Spinal cord (tissue), 10 donors: Measurements from ENCODE around the gene DIPK1B. TPM values are rescaled to one million over a fixed set of nuclear protein-coding genes. Genes with fewer than 3 reads are reported as not detected.

ENCODE experiments used
- DNase-seq, 6 donors: peaks; one replicate each; pipeline versions ENCODE4 v3.0.0 to v3.0.0-alpha.2; 2013 to 2015; ENCODE audit warnings: low spot score in 6 of 6, low read depth in 4 of 6
- H3K27ac ChIP-seq: one replicate; pipeline ENCODE4 v1.5.1; 2013; ENCODE audit warnings: low read depth, low read length, control low read depth
- H3K27me3 ChIP-seq: one replicate; pipeline ENCODE4 v1.6.1; 2013; ENCODE audit warnings: low read length; ENCODE audit not compliant: control insufficient read depth, insufficient read depth
- H3K36me3 ChIP-seq: one replicate; pipeline ENCODE4 v1.6.1; 2013; ENCODE audit warnings: low read length; ENCODE audit not compliant: control insufficient read depth, insufficient read depth
- H3K4me1 ChIP-seq: one replicate; pipeline ENCODE4 v1.6.1; 2013; ENCODE audit warnings: low read length; ENCODE audit not compliant: control insufficient read depth, insufficient read depth
- H3K4me3 ChIP-seq: one replicate; pipeline ENCODE4 v1.5.1; 2013; ENCODE audit warnings: low read depth, low read length, control low read depth
- H3K9me3 ChIP-seq: one replicate; pipeline ENCODE4 v1.6.1; 2013; ENCODE audit warnings: low read length; ENCODE audit not compliant: control insufficient read depth, insufficient read depth
- WGBS: methylation state at CpG from one replicate; pipeline ENCODE4 v1.1.5; 2013; ENCODE audit warnings: missing lambda C conversion rate; ENCODE audit not compliant: insufficient coverage; 5-methylcytosine and 5-hydroxymethylcytosine counted together
- polyA plus RNA-seq, 2 donors: library from polyadenylated mRNA; unstranded; fragments of 120-200 nt; gene quantifications; one replicate each; pipeline ENCODE4 v1.2.1, GENCODE V29; 2013; ENCODE audit not compliant: insufficient read length in 2 of 2
- total RNA-seq, 2 donors: library from RNA; depleted of rRNA in 1 of 2; stranded (reverse); fragments of 120-200 nt in 1 of 2; fragments of >200 nt in 1 of 2; gene quantifications; one replicate each; pipeline versions ENCODE4 v1.2.3 to v1.2.4, GENCODE V29; 2013 to 2014
- donor health status: healthy.

DIPK1B gene
- total and polyA plus RNA-seq, 4 donors = 24.9 to 65.0 (median 55.6) TPM

DNA sequence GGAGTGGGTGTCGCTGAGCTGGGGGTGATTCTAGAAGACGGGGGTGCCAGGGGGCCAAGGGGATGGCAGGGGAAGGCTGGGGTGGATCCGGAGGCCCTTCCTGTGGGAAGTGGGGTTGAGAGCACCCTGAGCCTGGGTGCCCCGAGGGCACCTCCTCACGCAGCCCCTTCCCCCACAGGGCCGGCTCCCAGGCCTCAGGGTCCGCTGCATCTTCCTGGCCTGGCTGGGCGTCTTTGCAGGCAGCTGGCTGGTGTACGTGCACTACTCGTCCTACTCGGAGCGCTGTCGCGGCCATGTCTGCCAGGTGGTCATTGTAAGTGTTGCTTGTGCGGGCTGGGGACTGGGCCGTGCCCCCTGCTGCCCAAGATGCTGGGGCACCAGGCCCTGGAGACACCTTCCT is 5.0 kb downstream of the DIPK1B start:
- H3K9me3 ChIP-seq = no peaks in the 10 kb centered on the region
- WGBS = 81% methylated on average over 8 of the region's 16 CpGs
- H3K27me3 ChIP-seq = no peaks in the 10 kb centered on the region
- H3K4me1 ChIP-seq = peaks cover 60% of the 10 kb centered on the region
- H3K27ac ChIP-seq = no peak overlapping the region
- H3K4me3 ChIP-seq = no peak overlapping the region
- no peak for DNase-seq
- H3K36me3 ChIP-seq = peaks cover 88% of the 10 kb centered on the region

DNA sequence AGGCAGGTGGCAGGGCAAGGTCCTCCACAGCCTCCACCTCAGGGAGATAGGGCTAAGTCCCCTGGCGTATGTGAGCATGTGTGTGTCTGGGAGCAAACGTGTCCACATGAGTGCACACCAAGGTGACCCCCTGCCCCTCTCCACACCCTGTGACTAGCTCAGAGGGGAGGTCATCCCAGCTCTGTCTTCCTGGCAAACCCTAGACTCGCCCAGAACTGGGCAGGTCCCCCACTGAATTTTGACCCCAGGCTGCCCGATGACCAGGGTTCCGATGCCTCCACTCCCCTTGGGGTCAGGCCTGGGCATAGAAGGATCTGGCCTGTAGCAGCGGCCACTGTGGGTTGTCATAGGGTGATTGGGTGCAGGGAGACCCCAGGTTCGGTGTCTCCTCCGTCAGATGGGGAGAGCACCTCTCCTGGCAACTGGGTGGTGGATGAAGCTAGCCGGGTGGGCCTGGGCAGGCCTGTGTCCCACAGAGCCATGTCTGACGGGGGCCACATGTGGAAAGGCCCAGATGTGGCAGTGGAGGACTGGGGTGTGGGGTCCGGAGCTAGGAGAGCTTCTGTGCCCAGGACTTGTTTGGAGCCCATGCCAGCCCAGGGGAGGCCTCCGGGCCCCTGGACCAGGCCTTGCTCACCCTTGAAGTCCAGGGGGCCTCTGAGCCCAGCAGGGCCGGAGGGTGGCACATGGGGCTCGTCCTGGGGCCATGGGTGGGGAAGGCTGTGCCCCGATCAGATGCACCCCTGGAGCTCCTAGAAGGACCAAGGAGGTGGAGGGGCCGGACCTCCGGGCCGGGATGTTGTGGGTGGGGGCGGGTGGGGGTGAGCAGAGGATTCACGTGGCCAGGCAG is 6.2 kb downstream of the DIPK1B start:
- H3K4me1 ChIP-seq = peaks cover 55% of the 10 kb centered on the region
- 83% methylated on average over 18 of the region's 20 CpGs for WGBS

DNA sequence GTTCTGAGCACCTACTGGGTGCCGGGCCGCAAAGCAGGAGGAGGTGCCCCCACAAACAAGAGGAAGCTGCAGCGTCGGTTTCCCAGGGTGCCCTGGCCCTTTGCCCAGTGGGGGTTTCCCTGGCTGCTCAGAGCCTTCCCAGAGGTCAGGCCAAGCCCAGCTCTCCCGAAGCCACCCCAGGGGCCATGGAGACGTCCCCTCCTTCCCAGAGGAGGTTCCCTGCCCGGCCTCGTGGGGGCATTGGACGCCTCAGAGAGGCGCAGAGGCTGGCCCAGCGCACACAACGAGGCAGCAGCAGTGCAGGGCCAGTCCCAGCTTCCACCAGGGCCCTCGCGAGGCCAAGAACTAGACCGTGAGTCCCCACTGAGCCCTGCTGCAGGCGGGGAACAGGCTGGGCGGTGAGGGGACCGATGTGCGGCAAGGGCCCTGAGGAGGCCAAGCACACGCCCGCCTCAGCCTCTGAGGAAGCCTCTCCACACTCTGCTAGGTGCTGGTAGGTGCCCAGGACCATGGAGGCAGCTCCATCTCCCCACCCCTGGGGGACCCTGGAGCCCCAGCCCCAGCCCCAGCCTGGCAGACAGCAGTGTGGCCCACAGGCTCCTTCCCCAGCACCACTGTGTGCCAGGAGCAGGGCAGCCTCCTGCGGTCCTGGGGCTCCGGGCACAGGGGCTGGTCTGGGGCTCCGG is 7.0 kb downstream of the DIPK1B start:
- H3K36me3 ChIP-seq = peaks cover 99% of the 10 kb centered on the region
- WGBS = 56% methylated on average over 21 of the region's 24 CpGs
- H3K27me3 ChIP-seq = no peaks in the 10 kb centered on the region
- H3K9me3 ChIP-seq = no peaks in the 10 kb centered on the region
- no peak overlapping the region for H3K4me3 ChIP-seq
- H3K27ac ChIP-seq = no peak overlapping the region
- no peak for DNase-seq
- peaks cover 47% of the 10 kb centered on the region for H3K4me1 ChIP-seq

More for the DNA sequence above, 6.2 kb downstream of the DIPK1B start:
- H3K36me3 ChIP-seq = peaks cover 99% of the 10 kb centered on the region
- H3K4me3 ChIP-seq = no peak overlapping the region
- no peak overlapping the region for H3K27ac ChIP-seq
- H3K9me3 ChIP-seq = no peaks in the 10 kb centered on the region
- no peak for DNase-seq
- no peaks in the 10 kb centered on the region for H3K27me3 ChIP-seq

DNA sequence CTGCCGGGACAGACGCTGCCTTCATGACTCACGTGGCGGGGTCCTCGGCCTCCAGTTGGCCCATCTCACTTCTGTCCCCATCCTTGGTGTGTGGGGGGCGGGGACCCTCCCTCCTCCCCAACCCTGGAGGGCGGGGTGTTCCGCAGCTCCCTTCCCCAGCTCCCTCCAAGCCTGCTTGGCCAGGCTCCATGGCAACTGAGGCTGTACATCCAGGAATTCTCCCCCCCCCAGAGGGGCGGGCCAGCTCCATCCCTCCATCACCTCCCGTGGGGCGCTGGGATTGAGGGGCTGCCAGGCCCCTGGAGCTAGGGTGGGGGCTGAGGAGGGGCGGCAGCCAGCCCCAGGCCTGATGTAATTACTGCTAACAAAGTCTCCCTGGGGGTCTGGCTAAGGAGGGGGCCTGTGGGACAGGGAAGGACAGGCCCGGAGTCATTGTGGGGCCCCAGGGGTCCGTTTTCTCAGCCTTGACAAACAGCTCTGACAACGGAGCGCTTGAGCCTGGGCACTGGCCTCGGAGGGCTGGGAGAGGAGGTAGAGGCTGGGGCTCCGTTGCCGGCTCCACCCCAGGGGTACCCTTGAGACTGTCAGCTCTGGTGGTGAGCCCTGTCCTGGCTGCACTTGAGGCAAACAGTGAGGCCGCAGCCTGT is 8.0 kb downstream of the DIPK1B start:
- peaks cover 40% of the 10 kb centered on the region for H3K4me1 ChIP-seq
- peaks cover 99% of the 10 kb centered on the region for H3K36me3 ChIP-seq
- peak overlapping the region; percentile 79 for H3K27ac ChIP-seq
- no peaks in the 10 kb centered on the region for H3K27me3 ChIP-seq
- peak in 5 of 6 donors; percentile 71 to 92 (median 81) for DNase-seq
- 12% methylated on average over 12 of the region's 20 CpGs for WGBS
- no peak overlapping the region for H3K4me3 ChIP-seq
- H3K9me3 ChIP-seq = no peaks in the 10 kb centered on the region

DNA sequence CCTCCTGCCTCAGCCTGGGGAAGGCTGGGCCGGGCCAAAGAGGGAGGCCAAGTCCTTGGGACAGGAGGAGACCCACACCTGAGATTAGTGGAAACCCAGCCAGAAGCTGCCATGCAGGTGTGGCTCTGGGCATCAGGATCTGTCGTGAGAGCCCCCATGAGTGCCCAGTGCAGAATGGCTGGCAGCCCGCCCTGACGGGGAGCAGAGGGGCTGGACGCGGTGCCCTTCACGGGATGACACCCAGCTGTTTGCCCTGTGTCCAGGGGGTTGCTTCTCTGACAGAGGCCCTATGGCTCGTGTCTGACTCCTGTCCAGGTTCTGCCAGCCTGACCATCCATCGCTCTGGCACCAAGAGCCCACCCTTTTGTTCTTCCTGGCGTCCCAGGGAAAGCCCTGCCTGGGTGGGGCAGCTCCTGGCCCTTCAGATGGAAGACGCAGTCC is 8.5 kb downstream of the DIPK1B start:
- 29% methylated on average over 11 of the region's 11 CpGs for WGBS
- no peaks in the 10 kb centered on the region for H3K9me3 ChIP-seq
- H3K27ac ChIP-seq = peak overlapping the region; percentile 79
- H3K4me3 ChIP-seq = no peak overlapping the region
- H3K36me3 ChIP-seq = peaks cover 100% of the 10 kb centered on the region
- H3K27me3 ChIP-seq = no peaks in the 10 kb centered on the region
- no peak for DNase-seq
- H3K4me1 ChIP-seq = peaks cover 46% of the 10 kb centered on the region

DNA sequence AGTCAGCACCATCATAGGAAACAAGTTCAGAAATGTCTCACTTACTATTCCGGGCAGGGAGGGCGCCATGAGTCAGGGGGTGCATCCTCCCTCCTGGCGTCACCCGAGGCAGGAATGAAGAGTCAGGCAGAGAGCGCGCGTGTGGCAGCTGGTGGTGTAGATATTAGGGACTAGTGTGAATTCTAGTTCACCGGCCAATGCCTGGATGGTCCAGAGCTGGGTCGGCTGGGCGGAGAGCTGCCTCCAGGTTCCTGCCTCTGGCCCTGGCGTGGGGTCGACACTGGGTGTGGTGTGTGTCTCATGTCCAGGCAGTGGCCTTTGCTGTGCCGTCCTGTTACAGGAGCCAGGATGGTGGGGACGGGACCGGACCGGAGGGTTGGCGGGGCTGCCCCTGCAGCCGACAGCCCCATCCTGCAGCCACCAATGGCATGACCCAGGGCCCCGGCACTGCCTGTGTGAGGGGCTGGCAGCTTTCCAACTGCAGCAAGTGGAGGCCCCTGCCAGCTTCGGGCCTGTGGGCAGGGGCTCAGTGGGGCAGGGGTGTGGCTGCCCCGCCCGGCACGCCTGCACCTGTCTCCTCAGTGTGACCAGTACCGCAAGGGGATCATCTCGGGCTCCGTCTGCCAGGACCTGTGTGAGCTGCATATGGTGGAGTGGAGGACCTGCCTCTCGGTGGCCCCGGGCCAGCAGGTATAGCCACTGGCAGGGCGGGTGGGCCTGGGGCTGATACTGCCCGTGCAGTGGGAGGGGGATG is 9.1 kb downstream of the DIPK1B start:
- 66% methylated on average over 29 of the region's 30 CpGs for WGBS
- Histone ChIP-seq H3K27me3 (no peaks in the 10 kb centered on the region), H3K27ac (peak overlapping the region; percentile 79), H3K4me1 (peaks cover 52% of the 10 kb centered on the region), H3K4me3 (no peak overlapping the region), H3K9me3 (no peaks in the 10 kb centered on the region), H3K36me3 (peaks cover 100% of the 10 kb centered on the region)
- no peak for DNase-seq

DNA sequence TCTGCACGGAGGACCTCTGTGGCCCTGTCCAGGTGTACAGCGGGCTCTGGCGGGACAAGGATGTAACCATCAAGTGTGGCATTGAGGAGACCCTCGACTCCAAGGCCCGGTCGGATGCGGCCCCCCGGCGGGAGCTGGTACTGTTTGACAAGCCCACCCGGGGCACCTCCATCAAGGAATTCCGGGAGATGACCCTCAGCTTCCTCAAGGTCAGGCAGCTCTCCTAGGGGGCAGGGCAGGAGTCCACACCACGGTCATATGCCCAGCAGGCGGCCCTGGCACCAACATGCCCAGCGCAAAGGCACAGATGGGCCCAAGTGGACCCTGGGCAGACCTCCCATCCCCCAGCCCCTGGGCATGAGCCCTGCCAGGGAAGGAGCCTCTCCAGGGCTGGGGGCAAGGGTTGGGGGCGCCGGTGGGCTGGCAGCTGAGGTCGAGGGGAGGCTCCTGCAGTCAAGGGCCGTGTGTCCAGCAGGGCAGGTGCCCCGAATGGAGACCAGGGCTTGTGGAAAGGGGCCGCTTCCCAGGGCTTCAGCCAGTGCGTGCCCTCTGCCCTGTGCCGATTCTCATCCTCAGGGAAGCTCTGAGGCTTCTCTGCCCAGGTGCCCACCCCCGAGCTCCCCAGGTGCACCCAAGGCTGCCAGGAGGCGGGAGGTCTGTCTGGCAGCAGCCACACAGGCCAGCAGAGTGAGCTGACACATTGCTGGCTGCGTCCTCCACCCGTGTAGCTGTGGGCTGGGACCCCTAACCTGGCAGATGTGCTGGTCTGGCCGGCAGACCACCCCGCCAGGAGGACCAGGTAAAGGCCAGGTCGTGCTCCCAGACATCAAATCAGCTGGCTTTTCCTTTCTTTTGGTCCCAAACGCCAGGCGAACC is 10.0 kb downstream of the DIPK1B start:
- peaks cover 60% of the 10 kb centered on the region for H3K4me1 ChIP-seq
- no peaks in the 10 kb centered on the region for H3K27me3 ChIP-seq
- no peak overlapping the region for H3K4me3 ChIP-seq
- H3K36me3 ChIP-seq = peaks cover 95% of the 10 kb centered on the region
- H3K27ac ChIP-seq = no peak overlapping the region
- WGBS = 82% methylated on average over 31 of the region's 31 CpGs
- DNase-seq = no peak
- H3K9me3 ChIP-seq = no peaks in the 10 kb centered on the region

DNA sequence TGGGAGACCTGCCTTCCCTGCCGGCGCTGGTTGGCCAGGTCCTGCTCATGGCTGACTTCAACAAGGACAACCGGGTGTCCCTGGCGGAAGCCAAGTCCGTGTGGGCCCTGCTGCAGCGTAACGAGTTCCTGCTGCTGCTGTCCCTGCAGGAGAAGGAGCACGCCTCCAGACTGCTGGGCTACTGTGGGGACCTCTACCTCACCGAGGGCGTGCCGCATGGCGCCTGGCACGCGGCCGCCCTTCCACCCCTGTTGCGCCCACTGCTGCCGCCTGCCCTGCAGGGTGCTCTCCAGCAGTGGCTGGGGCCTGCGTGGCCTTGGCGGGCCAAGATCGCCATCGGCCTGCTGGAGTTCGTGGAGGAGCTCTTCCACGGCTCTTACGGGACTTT is 10.6 kb downstream of the DIPK1B start:
- Histone ChIP-seq H3K27me3 (no peaks in the 10 kb centered on the region), H3K36me3 (peaks cover 89% of the 10 kb centered on the region), H3K27ac (no peak overlapping the region), H3K9me3 (no peaks in the 10 kb centered on the region), H3K4me1 (peaks cover 63% of the 10 kb centered on the region), H3K4me3 (no peak overlapping the region)
- WGBS = 91% methylated on average over 24 of the region's 24 CpGs
- no peak for DNase-seq
